ENCODE results near the gene PPP2R2B.

Gene PPP2R2B

GRCh38 chr5:146813346-146814157, 65.0 kb downstream of the PPP2R2B start:
- Histone ChIP-seq H4K20me1 (ENCODE audit: insufficient read depth, low read length) (no peaks in the 10 kb centered on the region), H2AFZ (ENCODE audit: low read length) (no peak overlapping the region), H3K9me2 (replicated peaks; ENCODE audit: insufficient read depth, low read length) (no peaks in the 10 kb centered on the region), H3K36me3 (replicated peaks; ENCODE audit: insufficient read depth, low read length) (no peaks in the 10 kb centered on the region), H3K4me2 (ENCODE audit: low read depth, low read length) (no peak overlapping the region), H3K27ac (ENCODE audit: low read length) (no peak overlapping the region), H3F3A (ENCODE audit: insufficient read depth, low read length) (no peaks in the 10 kb centered on the region), H3K4me1 (ENCODE audit: low read length) (no peaks in the 10 kb centered on the region), H3K4me3 (ENCODE audit: low read length) (no peak overlapping the region), H3K79me2 (ENCODE audit: low read length) (no peaks in the 10 kb centered on the region), H3K27me3 (replicated peaks; ENCODE audit: insufficient read depth, low read length) (no peaks in the 10 kb centered on the region), H3K9ac (ENCODE audit: low read length) (no peak overlapping the region), H3K9me3 (replicated peaks; ENCODE audit: insufficient read depth, low read length) (no peaks in the 10 kb centered on the region)
- TF ChIP-seq EZH2 (optimal IDR thresholded peaks at IDR 0.05; ENCODE audit: low read depth, low read length) (no peak), CTCF (IDR thresholded peaks at IDR 0.05; ENCODE audit: low read length) (no peak), EZH2phosphoT487 (IDR thresholded peaks at IDR 0.05; ENCODE audit: low read length) (no peak)
- DNase-seq: no peak

- TF ChIP-seq CTCF (IDR thresholded peaks at IDR 0.05; ENCODE audit: low read length) (no peak), EZH2 (optimal IDR thresholded peaks at IDR 0.05; ENCODE audit: low read depth, low read length) (no peak), EZH2phosphoT487 (IDR thresholded peaks at IDR 0.05; ENCODE audit: low read length) (no peak)
- Histone ChIP-seq H3K4me3 (ENCODE audit: low read length) (no peak overlapping the region), H4K20me1 (ENCODE audit: insufficient read depth, low read length) (no peaks in the 10 kb centered on the region), H3K4me1 (ENCODE audit: low read length) (no peaks in the 10 kb centered on the region), H3K9me3 (replicated peaks; ENCODE audit: insufficient read depth, low read length) (no peaks in the 10 kb centered on the region), H3K4me2 (ENCODE audit: low read depth, low read length) (no peak overlapping the region), H3K27ac (ENCODE audit: low read length) (no peak overlapping the region), H3K79me2 (ENCODE audit: low read length) (no peaks in the 10 kb centered on the region), H3K9ac (ENCODE audit: low read length) (no peak overlapping the region), H3K27me3 (replicated peaks; ENCODE audit: insufficient read depth, low read length) (no peaks in the 10 kb centered on the region), H3F3A (ENCODE audit: insufficient read depth, low read length) (no peaks in the 10 kb centered on the region), H2AFZ (ENCODE audit: low read length) (no peak overlapping the region), H3K36me3 (replicated peaks; ENCODE audit: insufficient read depth, low read length) (no peaks in the 10 kb centered on the region), H3K9me2 (replicated peaks; ENCODE audit: insufficient read depth, low read length) (no peaks in the 10 kb centered on the region)
- no peak for DNase-seq
Measured at GRCh38 chr5:146805081-146805480, 73.5 kb downstream of the PPP2R2B start.

GRCh38 chr5:146802945-146803522, 75.5 kb downstream of the PPP2R2B start:
- H3K4me3 ChIP-seq (ENCODE audit: low read length): no peak overlapping the region
- no peaks in the 10 kb centered on the region for H3K9me2 ChIP-seq (replicated peaks; ENCODE audit: insufficient read depth, low read length)
- no peaks in the 10 kb centered on the region for H3K79me2 ChIP-seq (ENCODE audit: low read length)
- DNase-seq: no peak
- H3K27ac ChIP-seq (ENCODE audit: low read length): no peak overlapping the region
- no peaks in the 10 kb centered on the region for H3K4me1 ChIP-seq (ENCODE audit: low read length)
- no peak for TF ChIP-seq EZH2phosphoT487 (IDR thresholded peaks at IDR 0.05; ENCODE audit: low read length)
- TF ChIP-seq CTCF (IDR thresholded peaks at IDR 0.05; ENCODE audit: low read length): no peak
- no peak for TF ChIP-seq EZH2 (optimal IDR thresholded peaks at IDR 0.05; ENCODE audit: low read depth, low read length)
- no peaks in the 10 kb centered on the region for H3K27me3 ChIP-seq (replicated peaks; ENCODE audit: insufficient read depth, low read length)
- no peaks in the 10 kb centered on the region for H4K20me1 ChIP-seq (ENCODE audit: insufficient read depth, low read length)
- no peak overlapping the region for H3K4me2 ChIP-seq (ENCODE audit: low read depth, low read length)
- H3K9me3 ChIP-seq (replicated peaks; ENCODE audit: insufficient read depth, low read length): no peaks in the 10 kb centered on the region
- H3K36me3 ChIP-seq (replicated peaks; ENCODE audit: insufficient read depth, low read length): no peaks in the 10 kb centered on the region
- no peak overlapping the region for H3K9ac ChIP-seq (ENCODE audit: low read length)
- no peak overlapping the region for H2AFZ ChIP-seq (ENCODE audit: low read length)
- no peaks in the 10 kb centered on the region for H3F3A ChIP-seq (ENCODE audit: insufficient read depth, low read length)
